Suprapubic skin (tissue), 4 donors: Measurements from ENCODE around the gene ANTXR1.

ENCODE experiments used
- POLR2A ChIP-seq, 2 donors: fragments of 450-650 bp; IDR thresholded peaks; one replicate each; pipeline ENCODE4 v1.6.1; 2017; ENCODE audit warnings: antibody characterized with exemption in 2 of 2, mild to moderate bottlenecking in 2 of 2, moderate library complexity in 2 of 2
- POLR2AphosphoS5 ChIP-seq, 3 donors: sonication (generic); formaldehyde crosslinking; IDR thresholded peaks; one replicate each; pipeline ENCODE4 v1.6.1; 2017; ENCODE audit warnings: antibody characterized with exemption in 3 of 3
- TF ChIP-seq, protein P1 (sequence below), 2 donors: fragments of 200-600 bp in 1 of 2; fragments of 450-650 bp in 1 of 2; sonication (generic) in 1 of 2; IDR thresholded peaks; one replicate each; pipeline ENCODE4 v1.5.1; 2016 to 2019; ENCODE audit warnings: antibody characterized with exemption in 2 of 2, mild to moderate bottlenecking in 1 of 2, moderate library complexity in 1 of 2

DNA sequence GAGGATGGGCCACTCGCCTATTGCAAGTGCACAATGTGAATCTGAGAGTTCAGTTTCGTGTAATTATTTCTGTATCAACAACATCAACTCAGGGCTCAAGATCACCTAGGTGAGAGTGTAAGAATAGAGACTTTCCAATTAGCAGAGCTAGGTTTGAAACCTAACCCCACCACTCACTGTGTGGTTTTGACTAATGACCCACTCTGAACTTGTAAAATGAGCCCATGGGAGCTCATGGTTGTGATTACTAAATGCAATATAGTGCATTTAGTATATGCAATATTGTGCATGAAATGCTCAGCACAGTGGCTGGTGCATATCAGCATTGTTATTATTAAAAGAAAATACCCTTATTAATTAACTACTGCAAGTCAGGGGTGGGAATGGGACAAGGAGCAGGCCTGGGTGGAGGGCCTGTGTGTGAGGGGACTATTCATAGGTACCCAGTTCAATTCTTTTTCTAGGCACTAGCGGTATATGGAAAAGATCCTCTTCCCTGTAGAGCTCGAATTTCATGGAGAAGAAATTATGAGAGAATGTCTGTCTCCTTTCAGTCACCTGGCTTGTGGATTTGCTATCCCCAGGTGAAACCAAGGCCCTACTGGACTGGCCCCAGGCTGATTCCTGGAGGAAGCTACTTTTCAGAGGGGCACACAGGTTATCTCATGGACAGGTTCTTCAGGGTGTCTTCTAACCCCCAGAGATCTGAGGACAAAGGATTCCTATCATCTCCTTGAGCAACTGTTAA, 204.5 kb downstream of the ANTXR1 start:
- TF ChIP-seq POLR2A (IDR thresholded peaks at IDR 0.05) (no peak), POLR2AphosphoS5 (IDR thresholded peaks at IDR 0.05) (no peak)
- TF ChIP-seq, protein P1, sequence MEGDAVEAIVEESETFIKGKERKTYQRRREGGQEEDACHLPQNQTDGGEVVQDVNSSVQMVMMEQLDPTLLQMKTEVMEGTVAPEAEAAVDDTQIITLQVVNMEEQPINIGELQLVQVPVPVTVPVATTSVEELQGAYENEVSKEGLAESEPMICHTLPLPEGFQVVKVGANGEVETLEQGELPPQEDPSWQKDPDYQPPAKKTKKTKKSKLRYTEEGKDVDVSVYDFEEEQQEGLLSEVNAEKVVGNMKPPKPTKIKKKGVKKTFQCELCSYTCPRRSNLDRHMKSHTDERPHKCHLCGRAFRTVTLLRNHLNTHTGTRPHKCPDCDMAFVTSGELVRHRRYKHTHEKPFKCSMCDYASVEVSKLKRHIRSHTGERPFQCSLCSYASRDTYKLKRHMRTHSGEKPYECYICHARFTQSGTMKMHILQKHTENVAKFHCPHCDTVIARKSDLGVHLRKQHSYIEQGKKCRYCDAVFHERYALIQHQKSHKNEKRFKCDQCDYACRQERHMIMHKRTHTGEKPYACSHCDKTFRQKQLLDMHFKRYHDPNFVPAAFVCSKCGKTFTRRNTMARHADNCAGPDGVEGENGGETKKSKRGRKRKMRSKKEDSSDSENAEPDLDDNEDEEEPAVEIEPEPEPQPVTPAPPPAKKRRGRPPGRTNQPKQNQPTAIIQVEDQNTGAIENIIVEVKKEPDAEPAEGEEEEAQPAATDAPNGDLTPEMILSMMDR (IDR thresholded peaks at IDR 0.05): no peak
